ENCODE data around the gene ZNF365. TPM values are rescaled to one million over a fixed set of nuclear protein-coding genes. Genes with fewer than 3 reads are reported as not detected.

Gene ZNF365
- total RNA-seq, 1 donor from 2014 or later, result not detected

Other genes with a start within 250 kb of the ZNF365 start
- gene RTKN2, start 105.5 kb upstream of the ZNF365 start, total RNA-seq, result not detected

Data from left ventricle myocardium superior (tissue), 1 donor.